Stimulated activated CD8-positive, alpha-beta memory T cell treated with anti-CD3 and anti-CD28 coated beads, Interleukin-7, amount 100 ng/mL, for 4 hours (primary cell): ENCODE results near the gene HTD2.

Experiments used
- DNase-seq, 2 donors: peaks; one replicate each; pipeline ENCODE4 v3.0.0-alpha.2; 2020; ENCODE audit warnings: low read depth in 2 of 2

HTD2 gene

DNA sequence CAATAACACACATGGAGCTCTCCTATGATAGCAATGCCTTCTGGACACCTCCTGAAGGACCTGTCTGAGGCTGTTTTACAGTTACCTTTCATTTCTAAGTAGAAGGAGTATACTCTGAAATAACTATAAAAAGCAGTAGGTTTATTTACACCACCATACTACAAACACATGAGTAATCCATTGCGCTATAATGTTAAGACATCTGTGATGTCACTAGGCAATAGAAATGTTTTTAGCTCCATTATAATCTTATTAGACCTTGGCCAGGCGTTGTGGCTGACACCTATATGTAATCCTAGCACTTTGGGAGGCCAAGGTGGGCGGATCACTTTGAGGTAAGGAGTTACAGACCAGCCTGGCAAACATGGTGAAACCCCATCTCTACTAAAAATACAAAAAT lies 51.1 kb downstream of the HTD2 start:
- no peak for DNase-seq

GRCh38 chr3:58358092-58358491 lies 51.8 kb downstream of the HTD2 start:
- no peak for DNase-seq

GRCh38 chr3:58358808-58359207 lies 52.5 kb downstream of the HTD2 start:
- DNase-seq, result no peak

- DNase-seq, result no peak
Measured at GRCh38 chr3:58359621-58360020, 53.3 kb downstream of the HTD2 start.

GRCh38 chr3:58361866-58362265 lies 55.5 kb downstream of the HTD2 start:
- no peak for DNase-seq

DNA sequence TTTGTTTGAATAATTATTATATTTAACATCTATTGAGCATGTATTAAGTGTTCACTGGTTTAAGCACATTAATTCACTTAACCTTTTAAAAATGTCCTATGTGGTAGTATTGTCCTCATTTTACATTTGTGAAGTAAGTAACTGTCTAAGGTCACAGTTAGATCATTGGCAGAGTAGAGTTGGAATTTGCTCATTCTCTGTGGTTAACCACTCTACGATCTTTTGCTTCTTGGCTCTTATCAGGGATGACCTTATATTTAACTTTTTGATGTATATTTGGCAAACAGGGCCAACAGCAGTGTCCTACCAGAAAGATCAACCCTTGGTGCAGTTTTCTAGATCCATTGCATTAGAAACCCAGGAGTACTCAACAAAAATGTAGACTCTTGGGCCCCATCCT lies 60.4 kb downstream of the HTD2 start:
- no peak for DNase-seq

DNA sequence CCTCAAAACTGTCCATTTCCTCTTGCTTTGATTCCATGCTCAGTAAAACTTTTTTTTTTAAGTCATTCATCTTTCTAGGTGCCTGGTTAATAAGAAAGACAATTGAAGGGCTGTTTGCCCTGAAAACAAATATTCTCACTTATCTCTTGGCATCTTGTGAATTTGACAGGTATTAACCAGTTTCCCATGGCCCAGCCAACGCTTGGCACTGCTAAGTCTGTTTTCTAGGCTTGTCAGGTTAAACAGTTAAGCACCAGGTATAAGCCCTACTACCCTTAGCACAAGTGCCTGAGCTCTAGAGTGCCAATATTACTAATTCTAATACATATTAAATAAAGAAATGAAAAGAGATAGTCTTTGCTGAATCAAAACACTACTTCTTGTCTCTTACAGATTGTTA lies 62.7 kb downstream of the HTD2 start:
- DNase-seq, result no peak
